ENCODE measurements around the gene VASN. TPM values are rescaled to one million over a fixed set of nuclear protein-coding genes. Genes with fewer than 3 reads are reported as not detected.
A peak's percentile ranks its signal among the peaks of the same experiment; 100 is the strongest.

VASN gene
- total and polyA plus RNA-seq, 7 donors, result 2.0 to 3.8 (median 3.3) TPM

- peaks cover 0 to 39% of the 10 kb centered on the region in 2 donors for H3K36me3 ChIP-seq (ENCODE audit: insufficient read depth in 1 of 2, low read depth in 1 of 2)
- DNase-seq (peak in 1 of 2 donors; percentile 60), ATAC-seq (peak in 1 of 4 donors; percentile 12)
- TF ChIP-seq CTCF (IDR thresholded peaks at IDR 0.05), result no peak
- H3K27ac ChIP-seq, result no peak overlapping the region
- no peaks in the 10 kb centered on the region for H3K9me3 ChIP-seq
- intact Hi-C loops (cut with DNase I), result loop anchor here (10.0 kb wide), 2 partner anchors 113 to 123 kb away; no protein-coding TSS in a partner anchor
- no peak overlapping the region for H3K4me3 ChIP-seq
- 81 to 85% (median 84%) methylated on average over 21 to 22 of the region's 22 CpGs for WGBS, 3 donors
- peaks cover 5% of the 10 kb centered on the region for H3K4me1 ChIP-seq
- H3K27me3 ChIP-seq (ENCODE audit: insufficient read depth in 3 of 3, low read length in 2 of 3), result no peaks in the 10 kb centered on the region
Observed at GRCh38 chr16:4407543-4408322, 36.1 kb downstream of the VASN start.

- H3K9me3 ChIP-seq, result no peaks in the 10 kb centered on the region
Observed at GRCh38 chr16:4408323-4408690, 36.7 kb downstream of the VASN start.

GRCh38 chr16:4409081-4409932, 37.7 kb downstream of the VASN start:
- no peak for DNase-seq
- 35 to 56% (median 46%) methylated on average over 17 to 19 of the region's 19 CpGs for WGBS, 3 donors

More at GRCh38 chr16:4408323-4408690, 36.7 kb downstream of the VASN start:
- WGBS, 3 donors, result 78 to 85% (median 79%) methylated on average over 10 of the region's 10 CpGs
- intact Hi-C loops (cut with DNase I), result loop anchor here (10.0 kb wide), 2 partner anchors 114 to 124 kb away; no protein-coding TSS in a partner anchor
- Histone ChIP-seq H3K27me3 (ENCODE audit: insufficient read depth in 3 of 3, low read length in 2 of 3) (no peaks in the 10 kb centered on the region), H3K36me3 (ENCODE audit: insufficient read depth in 1 of 2, low read depth in 1 of 2) (peaks cover 0 to 41% of the 10 kb centered on the region in 2 donors), H3K4me1 (peaks cover 5% of the 10 kb centered on the region), H3K4me3 (no peak overlapping the region), H3K27ac (no peak overlapping the region)
- ATAC-seq (no peak), DNase-seq (no peak)
- no peak for TF ChIP-seq CTCF (IDR thresholded peaks at IDR 0.05)

More at GRCh38 chr16:4409081-4409932, 37.7 kb downstream of the VASN start:
- H3K27me3 ChIP-seq (ENCODE audit: insufficient read depth in 3 of 3, low read length in 2 of 3), result no peaks in the 10 kb centered on the region
- H3K36me3 ChIP-seq (ENCODE audit: insufficient read depth in 1 of 2, low read depth in 1 of 2), result peaks cover 0 to 41% of the 10 kb centered on the region in 2 donors
- ATAC-seq, result peak; percentile 54 to 81 (median 79)
- H3K4me3 ChIP-seq, result no peak overlapping the region
- no peak for TF ChIP-seq CTCF (IDR thresholded peaks at IDR 0.05)
- intact Hi-C loops (cut with DNase I), result loop anchor here (10.0 kb wide), 2 partner anchors 115 to 125 kb away; no protein-coding TSS in a partner anchor
- peak overlapping the region; percentile 36 for H3K27ac ChIP-seq
- H3K4me1 ChIP-seq, result peaks cover 5% of the 10 kb centered on the region
- no peaks in the 10 kb centered on the region for H3K9me3 ChIP-seq
